RWPE2 (cell line): Measurements from ENCODE around the gene SERTM2.

Source experiments
- ATAC-seq: fragments of 200-7000 bp; cut with Tn5 transposase; 3 replicates; pipeline ENCODE4 v1.9.1; 2021; ENCODE audit warnings: low read depth
- DNase-seq: peaks from one replicate; pipeline ENCODE4 v3.0.0-alpha.2; 2020; ENCODE audit warnings: low spot score
- H3K27ac ChIP-seq: fragments of 450-650 bp; 2 replicates; pipeline ENCODE4 v1.5.1; 2017; ENCODE audit warnings: mild to moderate bottlenecking; ENCODE audit not compliant: poor library complexity, severe bottlenecking
- H3K27me3 ChIP-seq: fragments of 250-450 bp; sonication (Bioruptor Pico); 2 replicates; pipeline ENCODE4 v1.5.1; 2021; ENCODE audit warnings: mild to moderate bottlenecking, moderate library complexity; ENCODE audit not compliant: insufficient read depth, poor library complexity, severe bottlenecking
- H3K36me3 ChIP-seq: fragments of 250-450 bp; sonication (Bioruptor Pico); 2 replicates; pipeline ENCODE4 v1.5.1; 2020; ENCODE audit warnings: low read depth, mild to moderate bottlenecking, moderate library complexity
- H3K4me1 ChIP-seq: fragments of 250-450 bp; sonication (Bioruptor Pico); 2 replicates; pipeline ENCODE4 v1.5.1; 2021; ENCODE audit warnings: mild to moderate bottlenecking, moderate library complexity; ENCODE audit not compliant: insufficient read depth, poor library complexity, severe bottlenecking
- H3K4me3 ChIP-seq: fragments of 250-450 bp; sonication (Bioruptor Pico); 2 replicates; pipeline ENCODE4 v1.5.1; 2021; ENCODE audit warnings: mild to moderate bottlenecking, moderate library complexity; ENCODE audit not compliant: severe bottlenecking
- H3K9me3 ChIP-seq: fragments of 250-450 bp; sonication (Bioruptor Pico); 2 replicates; pipeline ENCODE4 v1.5.1; 2021; ENCODE audit warnings: mild to moderate bottlenecking, moderate library complexity; ENCODE audit not compliant: severe bottlenecking
- CTCF ChIP-seq: fragments of 450-650 bp; IDR thresholded peaks from one replicate; pipeline ENCODE4 v1.5.1; 2017; ENCODE audit warnings: mild to moderate bottlenecking, moderate library complexity; ENCODE audit not compliant: poor library complexity, severe bottlenecking

Gene SERTM2

DNA sequence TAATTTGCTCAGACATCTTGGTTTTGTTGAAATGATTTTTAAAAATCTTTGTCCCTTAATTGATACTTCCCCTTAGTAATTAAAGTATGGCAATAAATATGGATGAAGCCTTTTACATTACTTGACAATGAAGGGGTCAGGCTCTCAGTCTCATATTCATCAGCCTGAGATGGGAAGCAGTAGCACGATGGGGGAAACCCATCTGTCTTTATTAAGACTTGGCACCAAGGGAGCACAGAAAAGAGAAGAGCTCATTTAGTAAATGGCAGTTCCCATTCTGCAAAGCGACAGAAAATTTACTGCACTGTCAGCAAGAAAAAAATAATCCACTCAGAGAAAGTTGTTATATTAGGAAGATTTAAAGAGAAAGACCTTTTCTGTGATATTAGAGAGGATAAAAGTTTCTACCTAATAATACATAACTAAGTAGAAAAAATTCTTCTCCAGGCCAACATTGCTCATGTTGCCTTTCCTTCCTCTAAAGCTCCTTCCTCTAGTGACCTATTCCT, 7.9 kb upstream of the SERTM2 start:
- no peak for ATAC-seq
- Histone ChIP-seq H3K9me3 (no peaks in the 10 kb centered on the region), H3K4me1 (no peaks in the 10 kb centered on the region), H3K27me3 (no peaks in the 10 kb centered on the region), H3K27ac (no peak overlapping the region), H3K4me3 (no peak overlapping the region), H3K36me3 (no peaks in the 10 kb centered on the region)
- no peak for TF ChIP-seq CTCF
- DNase-seq: no peak

DNA sequence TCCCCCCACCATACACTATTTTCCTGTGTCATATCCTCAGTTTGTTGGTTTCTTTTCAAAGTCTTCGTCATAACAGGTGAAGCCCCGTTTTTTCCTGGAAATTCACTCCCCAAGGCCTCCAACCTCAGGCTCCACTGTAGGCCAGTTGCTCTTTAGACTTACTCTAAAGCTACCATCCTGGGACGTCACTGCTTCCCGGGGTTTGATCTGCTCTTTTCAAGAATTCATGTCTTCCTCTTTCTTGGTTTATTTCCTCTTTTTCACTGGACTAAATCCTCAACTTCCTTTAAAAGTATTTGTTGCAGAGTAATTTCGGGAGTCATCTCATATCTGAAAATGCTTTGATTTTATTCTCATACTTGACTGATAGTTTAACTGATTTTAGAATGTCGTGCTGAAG, 6.5 kb upstream of the SERTM2 start:
- no peaks in the 10 kb centered on the region for H3K36me3 ChIP-seq
- ATAC-seq: no peak
- no peaks in the 10 kb centered on the region for H3K27me3 ChIP-seq
- H3K27ac ChIP-seq: no peak overlapping the region
- no peaks in the 10 kb centered on the region for H3K9me3 ChIP-seq
- TF ChIP-seq CTCF: no peak
- DNase-seq: no peak
- H3K4me3 ChIP-seq: no peak overlapping the region
- H3K4me1 ChIP-seq: no peaks in the 10 kb centered on the region

- Histone ChIP-seq H3K27ac (no peak overlapping the region), H3K4me3 (no peak overlapping the region), H3K36me3 (no peaks in the 10 kb centered on the region), H3K9me3 (no peaks in the 10 kb centered on the region), H3K27me3 (no peaks in the 10 kb centered on the region), H3K4me1 (no peaks in the 10 kb centered on the region)
- ATAC-seq (no peak), DNase-seq (no peak)
- TF ChIP-seq CTCF: no peak
Measured at GRCh38 chrX:111505783-111506182, 5.7 kb upstream of the SERTM2 start.

- H3K27ac ChIP-seq: no peak overlapping the region
- H3K4me1 ChIP-seq: no peaks in the 10 kb centered on the region
- DNase-seq (no peak), ATAC-seq (no peak)
- H3K9me3 ChIP-seq: no peaks in the 10 kb centered on the region
- no peaks in the 10 kb centered on the region for H3K36me3 ChIP-seq
- H3K27me3 ChIP-seq: no peaks in the 10 kb centered on the region
- H3K4me3 ChIP-seq: no peak overlapping the region
- TF ChIP-seq CTCF: no peak
Measured at GRCh38 chrX:111506826-111507225, 4.6 kb upstream of the SERTM2 start.

DNA sequence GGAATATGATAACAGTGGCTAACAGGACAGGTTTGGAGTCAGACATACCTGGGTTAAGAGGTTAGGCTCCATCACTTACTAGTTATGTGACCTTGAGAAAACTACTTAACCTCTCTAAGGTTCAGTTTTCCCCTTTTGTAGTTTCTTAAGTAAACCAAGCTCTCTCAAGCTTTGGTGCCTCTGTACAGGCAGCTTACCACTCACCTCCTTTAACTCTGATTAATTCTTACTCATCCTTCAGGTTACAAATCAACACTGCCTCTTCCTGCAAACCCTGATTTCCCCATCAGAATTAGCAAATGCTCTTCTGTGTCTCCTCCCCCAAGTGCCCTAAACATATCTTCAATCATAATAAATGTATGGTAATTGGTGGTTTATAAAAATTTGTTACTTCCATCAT, 3.5 kb upstream of the SERTM2 start:
- peak; percentile 67 for ATAC-seq
- H3K27ac ChIP-seq: no peak overlapping the region
- H3K4me3 ChIP-seq: no peak overlapping the region
- TF ChIP-seq CTCF: no peak
- no peak for DNase-seq
- no peaks in the 10 kb centered on the region for H3K9me3 ChIP-seq
- H3K36me3 ChIP-seq: no peaks in the 10 kb centered on the region
- H3K27me3 ChIP-seq: no peaks in the 10 kb centered on the region
- H3K4me1 ChIP-seq: no peaks in the 10 kb centered on the region
